ENCODE data around the gene ZNF830.
A peak's percentile ranks its signal among the peaks of the same experiment; 100 is the strongest.

The ZNF830 gene

DNA sequence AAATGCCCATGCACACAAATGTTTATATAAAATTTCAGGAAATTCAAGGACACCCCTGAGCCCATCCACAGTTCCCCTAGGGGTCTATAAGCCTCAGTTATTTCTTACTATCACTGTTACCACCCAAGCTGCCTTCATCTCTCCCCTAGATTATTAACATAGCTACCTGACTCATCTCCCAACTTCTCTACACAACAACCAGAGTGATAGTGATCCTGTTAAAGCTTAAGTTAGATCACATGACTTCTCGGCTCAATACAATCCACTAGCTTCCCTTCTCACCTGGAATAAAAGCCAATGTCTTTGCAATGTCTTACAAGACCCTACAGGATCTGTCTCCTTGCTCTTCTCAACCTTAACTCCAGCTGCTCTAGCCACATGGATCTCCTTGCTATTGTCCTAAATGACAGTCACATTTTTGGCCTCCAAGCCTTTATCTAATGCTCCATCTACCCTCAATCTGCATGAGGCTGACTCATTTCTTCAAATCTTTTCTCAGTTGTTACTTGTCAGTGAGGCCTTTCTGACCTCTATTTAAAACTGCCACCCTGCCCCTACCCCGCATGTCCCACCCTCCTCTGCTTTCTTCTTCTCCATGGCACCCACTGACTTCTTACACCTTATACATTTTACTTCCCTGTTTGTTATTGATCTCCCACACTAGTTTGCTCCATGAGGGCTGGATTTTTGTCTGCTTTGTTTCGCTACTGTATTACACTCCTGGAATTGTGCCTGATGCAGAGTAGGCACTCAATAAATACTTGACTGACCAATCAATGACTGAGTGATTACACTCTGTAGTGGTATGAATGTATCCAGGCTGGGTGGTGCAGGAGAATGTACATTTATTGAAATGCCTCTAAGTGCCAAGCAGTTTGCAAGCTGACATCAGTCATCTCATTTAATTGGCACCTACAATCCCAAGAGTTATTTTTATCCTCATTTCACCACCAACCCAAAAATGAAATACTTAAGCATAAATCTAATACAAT, 13.8 kb downstream of the ZNF830 start:
- Histone ChIP-seq H3K4me1 (peaks cover 20% of the 10 kb centered on the region), H3K9ac (no peak overlapping the region), H3K9me3 (no peaks in the 10 kb centered on the region), H3K27ac (no peak overlapping the region), H3K4me3 (no peak overlapping the region), H3K36me3 (no peaks in the 10 kb centered on the region), H3K4me2 (no peak overlapping the region), H4K20me1 (no peaks in the 10 kb centered on the region), H3K27me3 (no peaks in the 10 kb centered on the region)
- TF ChIP-seq Cebpa-rat (IDR thresholded peaks at IDR 0.05): no peak

- Histone ChIP-seq H3K27ac (no peak overlapping the region), H3K4me1 (peaks cover 32% of the 10 kb centered on the region), H4K20me1 (no peaks in the 10 kb centered on the region), H3K4me2 (peak overlapping the region; percentile 87), H3K27me3 (no peaks in the 10 kb centered on the region), H3K9me3 (no peaks in the 10 kb centered on the region), H3K36me3 (peaks cover 14% of the 10 kb centered on the region), H3K4me3 (no peak overlapping the region), H3K9ac (no peak overlapping the region)
- no peak for TF ChIP-seq Cebpa-rat (IDR thresholded peaks at IDR 0.05)
Measured at GRCh38 chr17:34979153-34979552, 17.8 kb downstream of the ZNF830 start.

- Histone ChIP-seq H3K4me3 (peak overlapping the region; percentile 92), H3K9ac (peak overlapping the region; percentile 98), H3K4me2 (peak overlapping the region; percentile 87), H3K27me3 (no peaks in the 10 kb centered on the region), H3K4me1 (peaks cover 32% of the 10 kb centered on the region), H3K36me3 (peaks cover 20% of the 10 kb centered on the region), H3K9me3 (no peaks in the 10 kb centered on the region), H3K27ac (peak overlapping the region; percentile 99), H4K20me1 (no peaks in the 10 kb centered on the region)
- TF ChIP-seq Cebpa-rat (IDR thresholded peaks at IDR 0.05): no peak
Measured at GRCh38 chr17:34979650-34980352, 18.5 kb downstream of the ZNF830 start.

GRCh38 chr17:34980353-34980680, 19.0 kb downstream of the ZNF830 start, which contains the start of gene LIG3:
Gene LIG3, plus strand, starts transcription at chr17:34980512. Its CDS starts 2,494 bp downstream, at chr17:34983006.
- peak within 1 kb of the TSS; percentile 99 for H3K27ac ChIP-seq
- no peak for TF ChIP-seq Cebpa-rat (IDR thresholded peaks at IDR 0.05)
- no peaks in the 10 kb centered on the region for H3K27me3 ChIP-seq
- peaks cover 32% of the 10 kb centered on the region for H3K4me1 ChIP-seq
- H3K36me3 ChIP-seq: peaks cover 25% of the 10 kb centered on the region
- H3K4me3 ChIP-seq: peak within 1 kb of the TSS; percentile 92
- H3K9ac ChIP-seq: peak within 1 kb of the TSS; percentile 98
- H4K20me1 ChIP-seq: no peaks in the 10 kb centered on the region
- no peaks in the 10 kb centered on the region for H3K9me3 ChIP-seq
- peak within 1 kb of the TSS; percentile 87 for H3K4me2 ChIP-seq

DNA sequence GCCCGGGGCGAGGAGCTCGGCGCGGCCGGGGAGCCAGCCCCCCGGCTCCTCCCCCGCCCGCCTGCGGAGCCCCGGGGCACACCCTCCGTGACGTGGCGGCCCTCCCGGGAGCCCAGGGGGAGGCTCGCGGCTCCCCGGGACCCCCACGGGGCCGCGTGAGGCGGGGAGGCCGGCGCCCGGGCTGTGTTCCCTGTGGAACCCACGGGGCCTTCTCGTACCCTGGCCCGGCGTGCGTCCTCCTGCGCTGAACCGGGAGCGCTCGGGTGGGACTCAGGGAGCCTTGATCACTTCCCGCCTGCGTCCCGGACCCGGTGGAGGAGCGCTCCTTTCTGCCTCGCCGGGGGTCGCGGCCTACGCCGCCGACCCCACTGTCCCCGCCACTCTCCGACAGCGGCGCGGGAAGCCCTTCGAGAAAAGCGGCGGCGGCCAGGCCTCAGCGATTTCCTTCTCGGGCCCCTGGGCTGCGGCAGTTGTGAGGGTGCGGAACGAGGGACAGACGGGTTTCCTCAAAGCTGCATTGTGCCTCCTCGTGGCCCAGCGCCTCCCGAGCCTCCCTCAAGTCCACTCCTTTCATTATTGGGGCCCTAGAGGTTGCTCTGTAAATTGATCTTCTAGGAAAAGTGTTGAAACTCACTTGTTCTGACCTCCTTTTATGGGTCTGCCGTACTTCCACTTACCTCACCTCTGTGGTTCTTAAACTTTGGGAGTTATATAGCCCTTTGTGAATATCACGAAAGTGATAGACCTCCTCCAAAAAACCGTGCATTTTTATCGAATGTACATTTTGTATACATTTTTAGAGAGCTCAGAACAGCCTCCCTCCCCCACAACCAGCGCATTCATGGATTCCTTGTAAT, 19.6 kb downstream of the ZNF830 start:
- H3K27ac ChIP-seq: peak overlapping the region; percentile 99

GRCh38 chr17:34981538-34982241, 20.4 kb downstream of the ZNF830 start:
- TF ChIP-seq Cebpa-rat (IDR thresholded peaks at IDR 0.05): no peak
- Histone ChIP-seq H4K20me1 (no peaks in the 10 kb centered on the region), H3K36me3 (peaks cover 39% of the 10 kb centered on the region), H3K4me1 (peaks cover 32% of the 10 kb centered on the region), H3K9ac (peak overlapping the region; percentile 98), H3K27ac (peak overlapping the region; percentile 99), H3K9me3 (no peaks in the 10 kb centered on the region), H3K27me3 (no peaks in the 10 kb centered on the region), H3K4me3 (peak overlapping the region; percentile 92), H3K4me2 (peak overlapping the region; percentile 87)

More for the DNA sequence above, 19.6 kb downstream of the ZNF830 start:
- Histone ChIP-seq H3K36me3 (peaks cover 31% of the 10 kb centered on the region), H3K4me2 (peak overlapping the region; percentile 87), H3K9me3 (no peaks in the 10 kb centered on the region), H3K27me3 (no peaks in the 10 kb centered on the region), H3K4me1 (peaks cover 32% of the 10 kb centered on the region), H3K9ac (peak overlapping the region; percentile 98), H4K20me1 (no peaks in the 10 kb centered on the region), H3K4me3 (peak overlapping the region; percentile 92)
- no peak for TF ChIP-seq Cebpa-rat (IDR thresholded peaks at IDR 0.05)

- H3K27ac ChIP-seq: no peak overlapping the region
- H3K9ac ChIP-seq: no peak overlapping the region
- H3K27me3 ChIP-seq: no peaks in the 10 kb centered on the region
- H3K4me1 ChIP-seq: peaks cover 18% of the 10 kb centered on the region
- H4K20me1 ChIP-seq: peaks cover 8% of the 10 kb centered on the region; the same call in 1 of the 2 replicates
- peaks cover 93% of the 10 kb centered on the region for H3K36me3 ChIP-seq
- no peaks in the 10 kb centered on the region for H3K9me3 ChIP-seq
- H3K4me2 ChIP-seq: no peak overlapping the region
- no peak overlapping the region for H3K4me3 ChIP-seq
- no peak for TF ChIP-seq Cebpa-rat (IDR thresholded peaks at IDR 0.05)
Measured at GRCh38 chr17:34987232-34987631, 25.9 kb downstream of the ZNF830 start.

DNA sequence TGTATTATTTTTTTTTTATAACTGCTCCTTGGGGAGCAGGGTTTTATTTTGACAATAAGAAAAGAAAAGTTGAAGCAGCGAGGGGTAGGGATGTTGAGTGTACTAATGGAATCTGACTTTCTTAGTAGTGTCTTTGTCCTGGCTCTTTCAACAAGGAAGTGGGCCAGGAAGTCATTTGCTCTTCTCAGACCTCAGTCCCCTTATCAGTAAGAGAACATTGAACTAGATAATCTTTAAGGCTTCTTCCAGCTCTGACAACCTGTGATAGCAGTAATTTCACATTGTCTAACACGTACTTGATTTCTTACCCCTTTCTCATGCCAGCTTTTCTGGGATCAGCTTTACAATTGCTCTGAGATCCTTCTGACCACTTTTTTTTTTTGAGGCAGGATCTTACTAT, 27.3 kb downstream of the ZNF830 start:
- Histone ChIP-seq H4K20me1 (peaks cover 8% of the 10 kb centered on the region; the same call in 1 of the 2 replicates), H3K9ac (no peak overlapping the region), H3K4me2 (no peak overlapping the region), H3K27me3 (no peaks in the 10 kb centered on the region), H3K4me1 (peaks cover 6% of the 10 kb centered on the region; the same call in 1 of the 2 replicates), H3K36me3 (peaks cover 98% of the 10 kb centered on the region), H3K9me3 (no peaks in the 10 kb centered on the region), H3K4me3 (no peak overlapping the region), H3K27ac (no peak overlapping the region)
- no peak for TF ChIP-seq Cebpa-rat (IDR thresholded peaks at IDR 0.05)
